T-cell (primary cell): Measurements from ENCODE around the gene STYXL1. TPM values are rescaled to one million over a fixed set of nuclear protein-coding genes. Genes with fewer than 3 reads are reported as not detected.
A peak's percentile ranks its signal among the peaks of the same experiment; 100 is the strongest.

Source experiments
- ATAC-seq, 4 experiments: fragments of 200-7000 bp in 3 of 4; fragments of 150-1000 bp in 1 of 4; cut with Tn5 transposase; replicated peaks in 1 of 4; 1 replicate in 3 of 4; 2 replicates in 1 of 4; pipeline ENCODE4 v1.10.0; 2021; ENCODE audit warnings: moderate library complexity in 3 of 4, mild to moderate bottlenecking in 2 of 4, moderate number of reproducible peaks in 1 of 4
- CTCF ChIA-PET, 2 donors: fragments of 300-600 bp; sonication (Branson Sonifier 250); formaldehyde crosslinking; loops; one replicate each; lab custom pipeline; 2022; ENCODE audit warnings: antibody characterized with exemption in 2 of 2; lab: Charles Lee
- POLR2A ChIA-PET, 2 donors: fragments of 300-600 bp; sonication (Branson Sonifier 250); formaldehyde crosslinking; loops; one replicate each; lab custom pipeline; 2022; ENCODE audit warnings: antibody characterized with exemption in 2 of 2; lab: Charles Lee
- DNase-seq, 35 experiments: peaks; one replicate each; pipeline versions ENCODE4 v3.0.0 to v3.0.0-alpha.2; 2013 to 2023
- H3K27ac ChIP-seq: one replicate; pipeline ENCODE4 v1.5.1; 2013; ENCODE audit warnings: low read length
- H3K27me3 ChIP-seq, 2 experiments: replicated peaks in 1 of 2; 1 replicate in 1 of 2; 2 replicates in 1 of 2; pipeline versions ENCODE4 v1.6.1 to v1.7.0; 2013; ENCODE audit warnings: low read length in 1 of 2, mixed read lengths in 1 of 2; ENCODE audit not compliant: control insufficient read depth in 2 of 2, insufficient read depth in 2 of 2; ENCODE audit errors: extremely low read depth in 1 of 2
- H3K36me3 ChIP-seq, 2 donors: 1 replicate in 1 of 2; 2 replicates in 1 of 2; pipeline versions ENCODE4 v1.6.1 to v1.7.0; 2013; ENCODE audit warnings: low read length in 1 of 2; ENCODE audit not compliant: control insufficient read depth in 2 of 2, insufficient read depth in 1 of 2; ENCODE audit errors: extremely low read depth in 1 of 2
- H3K4me1 ChIP-seq, 2 experiments: 1 replicate in 1 of 2; 2 replicates in 1 of 2; pipeline versions ENCODE4 v1.6.1 to v1.7.0; 2013; ENCODE audit warnings: low read length in 2 of 2, mixed read lengths in 1 of 2; ENCODE audit not compliant: insufficient read depth in 2 of 2, control insufficient read depth in 1 of 2; ENCODE audit errors: extremely low read depth in 1 of 2
- H3K4me3 ChIP-seq, 2 donors: 1 replicate in 1 of 2; 2 replicates in 1 of 2; pipeline versions ENCODE4 v1.5.1 to v1.7.0; 2013; ENCODE audit warnings: mild to moderate bottlenecking in 2 of 2, low read length in 1 of 2, moderate library complexity in 1 of 2; ENCODE audit not compliant: control insufficient read depth in 1 of 2; ENCODE audit errors: extremely low read depth in 1 of 2
- H3K9me3 ChIP-seq: 2 replicates; pipeline ENCODE4 v1.7.0; 2013
- H3K27ac Mint-ChIP-seq, 2 donors: one replicate each; pipeline ENCODE4 v1.8.0; 2020 to 2021; ENCODE audit warnings: mild to moderate bottlenecking in 2 of 2, mixed read lengths in 2 of 2
- H3K27me3 Mint-ChIP-seq, 2 donors: one replicate each; pipeline ENCODE4 v1.8.0; 2021 to 2022; ENCODE audit warnings: mixed read lengths in 2 of 2
- H3K36me3 Mint-ChIP-seq: one replicate; pipeline ENCODE4 v1.8.0; 2021; ENCODE audit warnings: mixed read lengths
- H3K4me1 Mint-ChIP-seq, 3 donors: one replicate each; pipeline ENCODE4 v1.8.0; 2020 to 2022; ENCODE audit warnings: mixed read lengths in 3 of 3, mild to moderate bottlenecking in 1 of 3
- H3K4me3 Mint-ChIP-seq, 3 donors: one replicate each; pipeline ENCODE4 v1.8.0; 2020 to 2022; ENCODE audit warnings: mild to moderate bottlenecking in 3 of 3, mixed read lengths in 3 of 3, moderate library complexity in 3 of 3
- H3K9me3 Mint-ChIP-seq, 3 donors: one replicate each; pipeline ENCODE4 v1.8.0; 2020 to 2022; ENCODE audit warnings: mixed read lengths in 3 of 3
- WGBS: methylation state at CpG from one replicate; pipeline ENCODE4 v1.1.5; 2013; ENCODE audit warnings: missing lambda C conversion rate; ENCODE audit not compliant: insufficient coverage; 5-methylcytosine and 5-hydroxymethylcytosine counted together
- total RNA-seq, 35 experiments: library from RNA in 6 of 35; stranded (reverse) in 6 of 35; fragments of 120-200 nt in 1 of 35; gene quantifications; one replicate each; pipeline versions ENCODE4 v1.2.1 to v1.2.4 and lab custom pipeline; 2013 to 2026

Gene STYXL1
- total RNA-seq, 5 donors from 2014 or later (not counting 1 experiment from before 2014, with no cell fraction given) = 12.9 to 21.9 (median 18.9) TPM

- H3K27me3 ChIP-seq = no peaks in the 10 kb centered on the region
- H3K4me1 ChIP-seq = peaks cover 2 to 34% of the 10 kb centered on the region in 2 experiments
- peaks cover 8% of the 10 kb centered on the region for H3K36me3 Mint-ChIP-seq
- CTCF ChIA-PET = no interaction called here
- H3K9me3 ChIP-seq = no peaks in the 10 kb centered on the region
- no peaks in the 10 kb centered on the region for H3K27me3 Mint-ChIP-seq
- peak within 1 kb of the TSS; percentile 84 to 97 for H3K4me3 ChIP-seq
- no peaks in the 10 kb centered on the region for H3K9me3 Mint-ChIP-seq
- POLR2A ChIA-PET = interaction anchor here in 1 of 2 donors (0.6 kb wide), 1 partner anchor 357 kb away, joined by 3 read pairs; no protein-coding TSS in a partner anchor
- no peak within 1 kb of the TSS for H3K27ac ChIP-seq
- DNase-seq (peak; percentile 83 to 97 (median 91)), ATAC-seq (peak; percentile 98 to 99 (median 98))
- H3K4me1 Mint-ChIP-seq = peaks cover 30 to 48% (median 44%) of the 10 kb centered on the region in 3 donors
- WGBS = 2% methylated on average over 49 of the region's 51 CpGs
- H3K27ac Mint-ChIP-seq = peak within 1 kb of the TSS in 1 of 2 donors; percentile 19
- H3K36me3 ChIP-seq = no peaks in the 10 kb centered on the region
- H3K4me3 Mint-ChIP-seq = peak within 1 kb of the TSS; percentile 67 to 78 (median 76)
These were observed 53.3 kb downstream of the STYXL1 start, which contains the start of gene TMEM120A for GRCh38 chr7:75994388-75995051. Gene TMEM120A, minus strand, starts transcription at chr7:75994595. Its CDS starts 25 bp downstream, at chr7:75994570.

DNA sequence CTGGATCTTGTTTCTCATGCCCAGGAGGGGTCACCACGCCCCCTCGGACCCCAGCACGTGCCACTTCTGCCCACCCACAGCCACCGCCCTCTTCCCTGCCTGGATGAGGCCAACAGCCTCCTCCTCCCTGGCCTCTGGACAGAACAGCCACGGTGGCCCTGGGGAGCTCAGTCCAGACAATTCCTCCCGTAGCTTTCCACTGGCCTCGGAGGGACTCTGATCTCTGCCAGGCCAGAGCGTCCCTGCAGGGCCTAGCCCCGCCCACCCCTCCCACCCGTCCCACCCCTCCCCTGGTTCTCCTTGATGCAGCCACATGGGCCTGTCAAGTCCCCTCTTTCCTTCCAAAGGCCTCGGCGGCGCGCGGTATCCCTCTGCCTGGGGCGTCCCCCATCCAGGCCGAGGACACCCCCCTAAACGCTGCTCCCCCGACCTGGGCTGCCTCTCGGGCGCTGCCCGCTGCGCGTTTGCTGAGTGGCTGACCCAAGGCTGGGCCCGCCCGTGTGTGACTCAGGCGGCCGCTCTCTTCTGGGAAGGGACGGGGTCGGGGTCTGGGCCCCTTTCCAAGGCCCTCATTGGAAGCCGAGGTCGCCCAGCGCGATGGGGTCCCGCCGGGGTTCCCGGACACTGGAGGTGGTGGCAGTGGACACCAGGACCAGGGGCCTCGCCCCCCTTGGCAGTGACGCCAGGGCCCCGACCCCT, 54.0 kb downstream of the STYXL1 start:
- Mint-ChIP-seq H3K9me3 (no peaks in the 10 kb centered on the region), H3K36me3 (peaks cover 8% of the 10 kb centered on the region), H3K4me3 (peak overlapping the region; percentile 67 to 78 (median 76)), H3K4me1 (peaks cover 30 to 50% (median 46%) of the 10 kb centered on the region in 3 donors), H3K27ac (peak overlapping the region in 1 of 2 donors; percentile 19), H3K27me3 (no peaks in the 10 kb centered on the region)
- DNase-seq (peak in 6 of 35 experiments; percentile 5 to 33 (median 14)), ATAC-seq (peak in 3 of 4 experiments; percentile 5 to 28 (median 11))
- Histone ChIP-seq H3K9me3 (no peaks in the 10 kb centered on the region), H3K27ac (no peak overlapping the region), H3K4me1 (peaks cover 2 to 40% of the 10 kb centered on the region in 2 experiments), H3K36me3 (no peaks in the 10 kb centered on the region), H3K27me3 (no peaks in the 10 kb centered on the region), H3K4me3 (peak overlapping the region; percentile 84 to 97)
- POLR2A ChIA-PET = interaction anchor here (0.5 to 0.6 kb wide), 5 partner anchors 25 to 356 kb away, joined by 3 to 11 read pairs (median 3); no protein-coding TSS in a partner anchor
- WGBS = 10% methylated on average over 34 of the region's 40 CpGs
- CTCF ChIA-PET = no interaction called here

- Mint-ChIP-seq H3K27me3 (no peaks in the 10 kb centered on the region), H3K27ac (no peak overlapping the region), H3K4me1 (peaks cover 24 to 41% (median 35%) of the 10 kb centered on the region in 3 donors), H3K4me3 (peak overlapping the region in 1 of 3 donors; percentile 9), H3K36me3 (peaks cover 11% of the 10 kb centered on the region), H3K9me3 (no peaks in the 10 kb centered on the region)
- ChIA-PET CTCF (no interaction called here), POLR2A (no interaction called here)
- no peak for DNase-seq
- 98% methylated on average over 9 of the region's 20 CpGs for WGBS
- Histone ChIP-seq H3K4me3 (no peak overlapping the region), H3K36me3 (peaks cover 4 to 5% of the 10 kb centered on the region in 2 donors), H3K27me3 (no peaks in the 10 kb centered on the region), H3K9me3 (no peaks in the 10 kb centered on the region), H3K27ac (no peak overlapping the region), H3K4me1 (peaks cover 2 to 38% of the 10 kb centered on the region in 2 experiments)
- no peak for ATAC-seq
These were observed 55.6 kb downstream of the STYXL1 start for GRCh38 chr7:75992083-75992755.

- Histone ChIP-seq H3K4me1 (peaks cover 2 to 35% of the 10 kb centered on the region in 2 experiments), H3K27ac (no peak overlapping the region), H3K27me3 (no peaks in the 10 kb centered on the region), H3K36me3 (peaks cover 7 to 11% of the 10 kb centered on the region in 2 donors), H3K9me3 (no peaks in the 10 kb centered on the region), H3K4me3 (no peak overlapping the region)
- no peak overlapping the region for H3K27ac Mint-ChIP-seq
- ATAC-seq = no peak
- H3K4me3 Mint-ChIP-seq = peak overlapping the region in 1 of 3 donors; percentile 9
- ChIA-PET POLR2A (no interaction called here), CTCF (no interaction called here)
- no peaks in the 10 kb centered on the region for H3K9me3 Mint-ChIP-seq
- H3K4me1 Mint-ChIP-seq = peaks cover 18 to 35% (median 29%) of the 10 kb centered on the region in 3 donors
- H3K27me3 Mint-ChIP-seq = no peaks in the 10 kb centered on the region
- H3K36me3 Mint-ChIP-seq = peaks cover 13% of the 10 kb centered on the region
- WGBS = 94% methylated on average over 4 of the region's 9 CpGs
- no peak for DNase-seq
These were observed 56.2 kb downstream of the STYXL1 start for GRCh38 chr7:75991531-75992082.

- WGBS = 77% methylated on average over 21 of the region's 21 CpGs
- no peaks in the 10 kb centered on the region for H3K27me3 ChIP-seq
- DNase-seq = no peak
- H3K9me3 ChIP-seq = no peaks in the 10 kb centered on the region
- H3K36me3 Mint-ChIP-seq = peaks cover 10% of the 10 kb centered on the region
- H3K36me3 ChIP-seq = peaks cover 16 to 26% of the 10 kb centered on the region in 2 donors
- ATAC-seq = no peak
- H3K27ac Mint-ChIP-seq = peak overlapping the region in 1 of 2 donors; percentile 34
- ChIA-PET CTCF (interaction anchor here in 1 of 2 donors (0.5 kb wide), 1 partner anchor 317 kb away, joined by 4 read pairs; no protein-coding TSS in a partner anchor), POLR2A (no interaction called here)
- H3K27ac ChIP-seq = no peak overlapping the region
- peaks cover 12 to 24% (median 23%) of the 10 kb centered on the region in 3 donors for H3K4me1 Mint-ChIP-seq
- H3K4me3 Mint-ChIP-seq = no peak overlapping the region
- H3K4me1 ChIP-seq = peaks cover 0 to 28% of the 10 kb centered on the region in 2 experiments
- no peaks in the 10 kb centered on the region for H3K27me3 Mint-ChIP-seq
- no peaks in the 10 kb centered on the region for H3K9me3 Mint-ChIP-seq
- H3K4me3 ChIP-seq = no peak overlapping the region
These were observed 58.1 kb downstream of the STYXL1 start for GRCh38 chr7:75989500-75990388.
